Tibial nerve (tissue), 4 donors: ENCODE results near the gene RAG2.

Experiments
- EP300 ChIP-seq, 2 donors: sonication (generic); formaldehyde crosslinking; IDR thresholded peaks; one replicate each; pipeline ENCODE4 v1.6.1; 2017; ENCODE audit warnings: antibody characterized with exemption in 2 of 2, mild to moderate bottlenecking in 1 of 2
- POLR2A ChIP-seq, 2 donors: fragments of 450-650 bp; IDR thresholded peaks; one replicate each; pipeline ENCODE4 v1.6.1; 2017; ENCODE audit warnings: antibody characterized with exemption in 2 of 2, mild to moderate bottlenecking in 2 of 2, moderate library complexity in 2 of 2
- TF ChIP-seq, protein P1 (sequence below), 5 experiments: fragments of 200-600 bp in 3 of 5; fragments of 450-650 bp in 2 of 5; sonication (generic) in 3 of 5; IDR thresholded peaks; one replicate each; pipeline ENCODE4 v1.5.1; 2016 to 2019; ENCODE audit warnings: antibody characterized with exemption in 5 of 5, mild to moderate bottlenecking in 3 of 5, moderate library complexity in 2 of 5

DNA sequence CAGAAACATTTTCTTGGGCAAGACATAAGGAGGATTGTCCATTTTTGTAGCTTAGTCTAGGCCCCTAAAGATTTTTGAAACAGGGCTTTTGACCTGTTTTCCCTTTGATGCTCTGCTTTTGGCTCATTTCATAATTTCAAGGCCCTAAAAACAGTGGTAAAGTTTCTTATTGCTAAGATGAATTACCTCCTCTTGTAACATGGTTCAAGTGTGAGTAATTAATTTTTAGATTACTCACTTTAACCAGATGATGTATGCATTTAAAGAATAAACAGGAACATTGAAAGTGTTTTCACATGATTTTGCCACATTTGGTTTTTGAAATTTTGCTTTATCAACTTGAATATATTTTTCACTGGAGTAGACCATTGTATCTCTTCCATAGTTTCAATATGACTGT, 1.2 kb downstream of the RAG2 start:
- TF ChIP-seq POLR2A (IDR thresholded peaks at IDR 0.05): no peak
- TF ChIP-seq, protein P1, sequence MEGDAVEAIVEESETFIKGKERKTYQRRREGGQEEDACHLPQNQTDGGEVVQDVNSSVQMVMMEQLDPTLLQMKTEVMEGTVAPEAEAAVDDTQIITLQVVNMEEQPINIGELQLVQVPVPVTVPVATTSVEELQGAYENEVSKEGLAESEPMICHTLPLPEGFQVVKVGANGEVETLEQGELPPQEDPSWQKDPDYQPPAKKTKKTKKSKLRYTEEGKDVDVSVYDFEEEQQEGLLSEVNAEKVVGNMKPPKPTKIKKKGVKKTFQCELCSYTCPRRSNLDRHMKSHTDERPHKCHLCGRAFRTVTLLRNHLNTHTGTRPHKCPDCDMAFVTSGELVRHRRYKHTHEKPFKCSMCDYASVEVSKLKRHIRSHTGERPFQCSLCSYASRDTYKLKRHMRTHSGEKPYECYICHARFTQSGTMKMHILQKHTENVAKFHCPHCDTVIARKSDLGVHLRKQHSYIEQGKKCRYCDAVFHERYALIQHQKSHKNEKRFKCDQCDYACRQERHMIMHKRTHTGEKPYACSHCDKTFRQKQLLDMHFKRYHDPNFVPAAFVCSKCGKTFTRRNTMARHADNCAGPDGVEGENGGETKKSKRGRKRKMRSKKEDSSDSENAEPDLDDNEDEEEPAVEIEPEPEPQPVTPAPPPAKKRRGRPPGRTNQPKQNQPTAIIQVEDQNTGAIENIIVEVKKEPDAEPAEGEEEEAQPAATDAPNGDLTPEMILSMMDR (IDR thresholded peaks at IDR 0.05): no peak
- no peak for TF ChIP-seq EP300 (IDR thresholded peaks at IDR 0.05)
